K562 (cell line): ENCODE results near the gene CAPN2.

Experiments
- CTCF ChIP-seq, 3 experiments: IDR thresholded peaks in 2 of 3; conservative IDR thresholded peaks in 1 of 3; 2 replicates each; pipeline ENCODE4 v1.5.1; 2011 to 2012; ENCODE audit warnings: low read length in 3 of 3, mild to moderate bottlenecking in 3 of 3, control low read depth in 2 of 3, improper control_type of control experiment in 1 of 3, inconsistent platforms in 1 of 3, low read depth in 1 of 3, mixed read lengths in 1 of 3, moderate library complexity in 1 of 3; ENCODE audit not compliant: insufficient read depth in 2 of 3
- JUN ChIP-seq, 2 experiments: sonication (generic) in 1 of 2; formaldehyde crosslinking in 1 of 2; IDR thresholded peaks; 2 replicates each; pipeline versions ENCODE4 v1.6.1 to v1.8.0; 2012 to 2022; ENCODE audit warnings: borderline replicate concordance in 2 of 2, mild to moderate bottlenecking in 2 of 2, improper control_type of control experiment in 1 of 2, low read depth in 1 of 2, low read length in 1 of 2, missing genetic modification reagents in 1 of 2
- JUND ChIP-seq, 2 experiments: IDR thresholded peaks; 2 replicates in 1 of 2; 3 replicates in 1 of 2; pipeline ENCODE4 v1.6.1; 2011; ENCODE audit warnings: borderline replicate concordance in 2 of 2, low read depth in 2 of 2, low read length in 2 of 2, improper control_type of control experiment in 1 of 2, missing biosample characterization in 1 of 2, missing genetic modification characterization in 1 of 2, missing genetic modification reagents in 1 of 2
- PKNOX1 ChIP-seq: fragments of 450-650 bp; IDR thresholded peaks from 2 replicates; pipeline ENCODE4 v1.6.1; 2016
- RBFOX2 ChIP-seq: fragments of 200-400 bp; formaldehyde crosslinking; IDR thresholded peaks from 2 replicates; pipeline ENCODE4 v1.6.1; 2017; ENCODE audit warnings: low read depth, mild to moderate bottlenecking, low read length, moderate library complexity
- REST ChIP-seq, 2 experiments: fragments of 450-650 bp; formaldehyde crosslinking in 1 of 2; IDR thresholded peaks; 2 replicates each; pipeline versions ENCODE4 v1.4.0 to v1.6.1; 2014 to 2020; ENCODE audit warnings: mild to moderate bottlenecking in 2 of 2, borderline replicate concordance in 1 of 2, low read depth in 1 of 2
- SRSF9 ChIP-seq: fragments of 200-400 bp; formaldehyde crosslinking; IDR thresholded peaks from 2 replicates; pipeline ENCODE4 v1.6.1; 2017; ENCODE audit warnings: low read depth, low read length, borderline replicate concordance
- TBP ChIP-seq: optimal IDR thresholded peaks from 2 replicates; pipeline ENCODE3; 2011; ENCODE audit warnings: low read depth, low read length, improper control_type of control experiment
- ZBTB12 ChIP-seq: fragments of 250-450 bp; sonication (Bioruptor Pico); IDR thresholded peaks from 2 replicates; pipeline ENCODE4 v1.4.0; 2020
- ZNF184 ChIP-seq: sonication (generic); formaldehyde crosslinking; IDR thresholded peaks from 2 replicates; pipeline ENCODE4 v1.5.0; 2020; ENCODE audit warnings: missing genetic modification reagents
- ZNF263 ChIP-seq: sonication (generic); formaldehyde crosslinking; IDR thresholded peaks from 2 replicates; pipeline ENCODE4 v1.8.0; 2022; ENCODE audit warnings: mild to moderate bottlenecking, missing genetic modification reagents, borderline replicate concordance

GRCh38 chr1:223758734-223759133 is 46.4 kb downstream of the CAPN2 start:
- no peak for TF ChIP-seq ZBTB12
- no peak for TF ChIP-seq ZNF263 (CRISPR knock-in tag)
- TF ChIP-seq JUN (IDR thresholded peaks at IDR 0.05; ENCODE audit: borderline replicate concordance, low read depth, low read length): no peak
- no peak for TF ChIP-seq JUN (CRISPR knock-in tag; IDR thresholded peaks at IDR 0.05; ENCODE audit: borderline replicate concordance)
- TF ChIP-seq RBFOX2: no peak
- no peak for TF ChIP-seq TBP
- TF ChIP-seq REST (IDR thresholded peaks at IDR 0.05; ENCODE audit: borderline replicate concordance): no peak
- no peak for TF ChIP-seq REST (CRISPR knock-in tag; IDR thresholded peaks at IDR 0.05; ENCODE audit: low read depth)
- no peak for TF ChIP-seq ZNF184
- TF ChIP-seq SRSF9: no peak
- TF ChIP-seq PKNOX1: no peak
- TF ChIP-seq JUND (IDR thresholded peaks at IDR 0.05; ENCODE audit: borderline replicate concordance, low read depth, low read length): no peak
- no peak for TF ChIP-seq JUND (tag; IDR thresholded peaks at IDR 0.05; ENCODE audit: borderline replicate concordance, low read depth, low read length)
- no peak for TF ChIP-seq CTCF (IDR thresholded peaks at IDR 0.05 in 2 of 3, conservative IDR thresholded peaks at IDR 0.05 in 1 of 3; ENCODE audit: insufficient read depth in 2 of 3, low read depth in 1 of 3, low read length in 3 of 3)
